ENCODE data around the gene ACAP2.

The ACAP2 gene

GRCh38 chr3:195286115-195286872 is 156.5 kb downstream of the ACAP2 start:
- no peak for FAIRE-seq

GRCh38 chr3:195285372-195285771 is 157.4 kb downstream of the ACAP2 start:
- FAIRE-seq: no peak

GRCh38 chr3:195284842-195285241 is 158.0 kb downstream of the ACAP2 start:
- no peak for FAIRE-seq

- no peak for FAIRE-seq
Observed at GRCh38 chr3:195282961-195283360, 159.9 kb downstream of the ACAP2 start.

GRCh38 chr3:195274259-195274966 is 168.4 kb downstream of the ACAP2 start:
- FAIRE-seq: no peak

- FAIRE-seq: peak; percentile 58
Observed at GRCh38 chr3:195271410-195272243, 171.2 kb downstream of the ACAP2 start.

- FAIRE-seq: no peak
Observed at GRCh38 chr3:195270817-195271409, 171.9 kb downstream of the ACAP2 start, which contains the start of gene XXYLT1. Gene XXYLT1, minus strand, starts transcription at chr3:195271159. Its CDS starts 101 bp downstream, at chr3:195271058.

- FAIRE-seq: no peak
Observed at GRCh38 chr3:195270079-195270816, 172.6 kb downstream of the ACAP2 start.

GRCh38 chr3:195269375-195270078 is 173.3 kb downstream of the ACAP2 start:
- FAIRE-seq: no peak

GRCh38 chr3:195268576-195269309 is 174.1 kb downstream of the ACAP2 start:
- no peak for FAIRE-seq

GRCh38 chr3:195267096-195267495 is 175.7 kb downstream of the ACAP2 start:
- no peak for FAIRE-seq

- no peak for FAIRE-seq
Observed at GRCh38 chr3:195266428-195266827, 176.4 kb downstream of the ACAP2 start.

- no peak for FAIRE-seq
Observed at GRCh38 chr3:195265363-195265976, 177.3 kb downstream of the ACAP2 start.

GRCh38 chr3:195263925-195264600 is 178.8 kb downstream of the ACAP2 start:
- FAIRE-seq: no peak

GRCh38 chr3:195263193-195263924 is 179.5 kb downstream of the ACAP2 start:
- no peak for FAIRE-seq

GRCh38 chr3:195261925-195262324 is 180.9 kb downstream of the ACAP2 start:
- no peak for FAIRE-seq

- FAIRE-seq: no peak
Observed at GRCh38 chr3:195260280-195260905, 182.4 kb downstream of the ACAP2 start.

- FAIRE-seq: no peak
Observed at GRCh38 chr3:195259475-195260279, 183.1 kb downstream of the ACAP2 start.
